LHCN-M2 (cell line): Measurements from ENCODE around the gene CCL13. TPM values are rescaled to one million over a fixed set of nuclear protein-coding genes. Genes with fewer than 3 reads are reported as not detected.

Experiments
- DNase-seq: peaks from one replicate; pipeline ENCODE4 v3.0.0-alpha.2; 2012; ENCODE audit warnings: low read depth
- total RNA-seq: library from RNA; depleted of rRNA; stranded (reverse); fragments of >200 nt; gene quantifications from 2 replicates; pipeline ENCODE4 v1.2.3, GENCODE V29; 2014; rRNA removed

Gene CCL13
- total RNA-seq, 1 experiment from 2014 or later = not detected

GRCh38 chr17:34384822-34385605 is 28.7 kb downstream of the CCL13 start:
- no peak for DNase-seq

GRCh38 chr17:34386343-34386696 is 30.0 kb downstream of the CCL13 start:
- no peak for DNase-seq

GRCh38 chr17:34386697-34387550 is 30.6 kb downstream of the CCL13 start:
- peak; percentile 37 for DNase-seq

- DNase-seq = no peak
Observed at GRCh38 chr17:34387566-34387965, 31.3 kb downstream of the CCL13 start.

- DNase-seq = no peak
Observed at GRCh38 chr17:34389126-34389750, 33.0 kb downstream of the CCL13 start.

GRCh38 chr17:34390649-34391048 is 34.4 kb downstream of the CCL13 start:
- DNase-seq = no peak

GRCh38 chr17:34391241-34391640 is 35.0 kb downstream of the CCL13 start:
- no peak for DNase-seq

- DNase-seq = no peak
Observed at GRCh38 chr17:34393401-34393800, 37.1 kb downstream of the CCL13 start.

GRCh38 chr17:34397265-34397664 is 41.0 kb downstream of the CCL13 start:
- no peak for DNase-seq

GRCh38 chr17:34398990-34399389 is 42.7 kb downstream of the CCL13 start:
- DNase-seq = no peak

GRCh38 chr17:34399725-34400124 is 43.4 kb downstream of the CCL13 start:
- no peak for DNase-seq

GRCh38 chr17:34400301-34400931 is 44.1 kb downstream of the CCL13 start:
- DNase-seq = no peak

GRCh38 chr17:34401165-34401564 is 44.9 kb downstream of the CCL13 start:
- DNase-seq = no peak

- no peak for DNase-seq
Observed at GRCh38 chr17:34403006-34403405, 46.7 kb downstream of the CCL13 start.

GRCh38 chr17:34406226-34406625 is 49.9 kb downstream of the CCL13 start:
- DNase-seq = no peak

Other genes starting within 250 kb of the CCL13 start
- gene CCL2, start 101.2 kb upstream of the CCL13 start, total RNA-seq = not detected in 2 replicates
- not detected in 2 replicates for gene CCL7, start 86.3 kb upstream of the CCL13 start, total RNA-seq
- gene CCL11, start 70.7 kb upstream of the CCL13 start, total RNA-seq = not detected in 2 replicates
- not detected in 2 replicates for gene CCL8, start 37.0 kb upstream of the CCL13 start, total RNA-seq
- not detected in 2 replicates for gene CCL1, start 6.8 kb downstream of the CCL13 start, total RNA-seq
- not detected in 2 replicates for gene TMEM132E, start 223.1 kb downstream of the CCL13 start, total RNA-seq